Thyroid gland (tissue), 4 donors: ENCODE measurements around the gene NDUFV2. TPM values are rescaled to one million over a fixed set of nuclear protein-coding genes. Genes with fewer than 3 reads are reported as not detected.

ENCODE experiments used
- DNase-seq, 2 donors: peaks; one replicate each; pipeline ENCODE4 v3.0.0-alpha.2; 2019
- H3K27ac ChIP-seq, 3 donors: fragments of 200-600 bp; sonication (generic); 1 replicate in 2 of 3; 2 replicates in 1 of 3; pipeline ENCODE4 v1.5.1; 2016 to 2019; ENCODE audit warnings: mild to moderate bottlenecking in 1 of 3, moderate library complexity in 1 of 3
- H3K27me3 ChIP-seq: fragments of 200-600 bp; sonication (generic); one replicate; pipeline ENCODE4 v1.5.1; 2019
- H3K36me3 ChIP-seq, 2 donors: fragments of 200-600 bp; sonication (generic); one replicate each; pipeline ENCODE4 v1.5.1; 2016 to 2019
- H3K4me1 ChIP-seq, 2 donors: fragments of 200-600 bp; sonication (generic); one replicate each; pipeline ENCODE4 v1.5.1; 2017 to 2019
- H3K4me3 ChIP-seq, 3 donors: fragments of 200-600 bp; sonication (generic); replicated peaks in 1 of 3; 1 replicate in 2 of 3; 2 replicates in 1 of 3; pipeline ENCODE4 v1.5.1; 2016; ENCODE audit warnings: mild to moderate bottlenecking in 1 of 3
- H3K9me3 ChIP-seq: fragments of 200-600 bp; sonication (generic); one replicate; pipeline ENCODE4 v1.5.1; 2017
- CTCF ChIP-seq, 6 experiments: fragments of 200-600 bp in 3 of 6; fragments of 450-650 bp in 3 of 6; sonication (generic) in 3 of 6; IDR thresholded peaks; one replicate each; pipeline ENCODE4 v1.5.1; 2016 to 2019; ENCODE audit warnings: antibody characterized with exemption in 6 of 6, mild to moderate bottlenecking in 2 of 6, inconsistent platforms in 1 of 6, moderate library complexity in 1 of 6
- POLR2A ChIP-seq, 2 donors: fragments of 450-650 bp; IDR thresholded peaks; one replicate each; pipeline ENCODE4 v1.6.1; 2017; ENCODE audit warnings: antibody characterized with exemption in 2 of 2, mild to moderate bottlenecking in 2 of 2, moderate library complexity in 1 of 2
- WGBS, 2 donors: methylation state at CpG; one replicate each; pipeline ENCODE4 v1.1.5; 2017; 5-methylcytosine and 5-hydroxymethylcytosine counted together
- intact Hi-C: fragments of 100-400 bp; cut with DNase I; formaldehyde crosslinking; loops from one replicate; pipeline ENCODE4 v1.15.1; 2023
- total RNA-seq, 4 donors: library from RNA; depleted of rRNA; stranded (reverse); fragments of >200 nt; gene quantifications; one replicate each; pipeline ENCODE4 v1.2.3, GENCODE V29; 2016

NDUFV2 gene
- total RNA-seq, 4 donors from 2014 or later = 103 to 114 (median 108) TPM

DNA sequence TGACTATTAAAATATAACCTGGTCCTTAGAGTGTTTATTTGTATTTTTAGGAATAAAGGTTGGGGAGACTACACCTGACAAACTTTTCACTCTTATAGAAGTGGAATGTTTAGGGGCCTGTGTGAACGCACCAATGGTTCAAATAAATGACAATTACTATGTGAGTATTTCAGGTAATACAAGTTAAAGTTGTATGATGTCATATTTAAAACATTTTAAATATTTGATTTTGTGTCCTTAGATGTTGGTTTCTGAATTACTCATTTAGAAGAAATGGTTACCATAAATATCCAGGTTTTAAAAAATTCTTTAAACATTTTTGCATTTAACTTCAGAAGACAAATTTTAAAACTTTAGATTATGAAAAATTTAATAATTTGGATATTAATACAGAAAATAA is 22.3 kb downstream of the NDUFV2 start:
- 95 to 97% methylated on average over 1 of the region's 1 CpG for WGBS, 2 donors
- Histone ChIP-seq H3K4me3 (no peak overlapping the region), H3K27ac (no peak overlapping the region), H3K9me3 (no peaks in the 10 kb centered on the region), H3K4me1 (peaks cover 0 to 15% of the 10 kb centered on the region in 2 donors), H3K27me3 (no peaks in the 10 kb centered on the region), H3K36me3 (peaks cover 17 to 25% of the 10 kb centered on the region in 2 donors)
- intact Hi-C loops = no loop called here
- no peak for DNase-seq
- no peak for TF ChIP-seq POLR2A (IDR thresholded peaks at IDR 0.05)
- no peak for TF ChIP-seq CTCF (IDR thresholded peaks at IDR 0.05)

- no peak for DNase-seq
- Histone ChIP-seq H3K27me3 (no peaks in the 10 kb centered on the region), H3K4me3 (no peak overlapping the region), H3K27ac (no peak overlapping the region), H3K4me1 (peaks cover 0 to 9% of the 10 kb centered on the region in 2 donors), H3K36me3 (peaks cover 20 to 30% of the 10 kb centered on the region in 2 donors), H3K9me3 (no peaks in the 10 kb centered on the region)
- intact Hi-C loops = no loop called here
- no peak for TF ChIP-seq CTCF (IDR thresholded peaks at IDR 0.05)
- no peak for TF ChIP-seq POLR2A (IDR thresholded peaks at IDR 0.05)
- 88 to 90% methylated on average over 3 of the region's 3 CpGs for WGBS, 2 donors
Measured at GRCh38 chr18:9126337-9126736, 23.8 kb downstream of the NDUFV2 start.

GRCh38 chr18:9130195-9130594 is 27.7 kb downstream of the NDUFV2 start:
- intact Hi-C loops = loop anchor here (10.0 kb wide), 1 partner anchor 205 kb away; the partner anchor contains the start of gene TWSG1
- peaks cover 2 to 13% of the 10 kb centered on the region in 2 donors for H3K4me1 ChIP-seq
- H3K9me3 ChIP-seq = no peaks in the 10 kb centered on the region
- peaks cover 22 to 33% of the 10 kb centered on the region in 2 donors for H3K36me3 ChIP-seq
- DNase-seq = no peak
- no peaks in the 10 kb centered on the region for H3K27me3 ChIP-seq
- 90 to 91% methylated on average over 4 of the region's 4 CpGs for WGBS, 2 donors
- TF ChIP-seq POLR2A (IDR thresholded peaks at IDR 0.05) (no peak), CTCF (IDR thresholded peaks at IDR 0.05) (no peak)
- H3K27ac ChIP-seq = no peak overlapping the region
- no peak overlapping the region for H3K4me3 ChIP-seq

DNA sequence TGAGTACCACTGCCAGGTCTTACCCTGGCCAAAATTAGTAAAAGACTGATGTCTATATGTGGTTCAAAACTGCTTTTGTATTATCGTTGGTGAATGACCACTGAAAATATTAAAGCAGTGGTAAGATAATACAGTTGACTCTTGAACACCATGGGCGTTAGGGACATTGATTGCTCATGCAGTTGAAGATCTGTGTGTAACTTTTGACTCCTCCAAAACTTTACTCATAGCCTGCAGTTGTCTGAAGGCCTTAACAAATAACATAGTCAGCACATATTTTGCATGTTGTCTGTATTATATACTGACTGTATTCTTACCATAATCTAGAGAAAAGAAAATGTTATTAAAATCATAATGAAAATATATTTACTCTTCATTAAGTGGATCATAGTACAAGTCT is 28.3 kb downstream of the NDUFV2 start:
- Histone ChIP-seq H3K36me3 (peaks cover 22 to 33% of the 10 kb centered on the region in 2 donors), H3K9me3 (no peaks in the 10 kb centered on the region), H3K27ac (peak overlapping the region in 1 of 3 donors; percentile 17), H3K4me3 (no peak overlapping the region), H3K27me3 (no peaks in the 10 kb centered on the region), H3K4me1 (peaks cover 8 to 17% of the 10 kb centered on the region in 2 donors)
- TF ChIP-seq POLR2A (IDR thresholded peaks at IDR 0.05) (no peak), CTCF (IDR thresholded peaks at IDR 0.05) (no peak)
- intact Hi-C loops = loop anchor here (10.0 kb wide), 1 partner anchor 204 kb away; the partner anchor contains the start of gene TWSG1
- 81 to 83% methylated on average over 2 of the region's 2 CpGs for WGBS, 2 donors
- no peak for DNase-seq

DNA sequence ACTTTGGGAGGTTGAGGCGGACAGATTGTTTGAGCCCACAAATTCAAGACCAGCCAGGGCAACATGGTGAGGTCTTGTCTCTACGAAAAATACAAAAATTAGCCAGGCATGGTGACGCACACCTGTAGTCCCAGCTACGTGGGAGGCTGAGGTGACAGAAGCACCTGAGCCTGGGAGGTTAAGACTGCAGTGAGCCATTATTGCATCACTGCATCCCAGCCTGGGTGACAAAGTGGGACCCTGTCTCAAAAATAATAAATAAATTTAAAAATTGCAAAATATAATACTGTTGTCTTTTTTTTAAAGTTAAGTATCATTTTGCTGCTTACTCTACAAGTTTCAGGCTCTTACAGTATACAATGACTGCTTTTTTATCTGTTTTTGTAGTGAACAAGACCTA is 30.1 kb downstream of the NDUFV2 start:
- TF ChIP-seq POLR2A (IDR thresholded peaks at IDR 0.05) (no peak), CTCF (IDR thresholded peaks at IDR 0.05) (no peak)
- Histone ChIP-seq H3K4me3 (no peak overlapping the region), H3K9me3 (no peaks in the 10 kb centered on the region), H3K27me3 (no peaks in the 10 kb centered on the region), H3K4me1 (peaks cover 8 to 15% of the 10 kb centered on the region in 2 donors), H3K36me3 (peaks cover 18 to 22% of the 10 kb centered on the region in 2 donors), H3K27ac (no peak overlapping the region)
- 94 to 99% methylated on average over 4 of the region's 4 CpGs for WGBS, 2 donors
- intact Hi-C loops = loop anchor here (10.0 kb wide), 1 partner anchor 202 kb away; the partner anchor contains the start of gene TWSG1
- DNase-seq = no peak
